NCI-H1694 treated with DMSO at 0.1 percent for 48 hours (cell line): ENCODE data around the gene DPY19L3.
A peak's percentile ranks its signal among the peaks of the same experiment; 100 is the strongest.
"Not testable (repeated sequence)": the region's sequence is repeated elsewhere in the genome, so short reads cannot be mapped to it uniquely, and the experiment has no call there.

ENCODE experiments used
- DNase-seq: peaks from one replicate; lab custom pipeline; 2025; lab: John Stamatoyannopoulos, UW

Gene DPY19L3

GRCh38 chr19:32405431-32406160, at the start of gene DPY19L3:
TSS of gene DPY19L3 (plus strand) at chr19:32405770. CDS start at chr19:32408254, 2,484 bp downstream.
- peak; percentile 80 for DNase-seq

GRCh38 chr19:32357720-32358119, 47.9 kb upstream of the DPY19L3 start:
- DNase-seq, result peak; percentile 18

GRCh38 chr19:32358321-32358720, 47.2 kb upstream of the DPY19L3 start:
- DNase-seq, result no peak

- no peak for DNase-seq
Observed at GRCh38 chr19:32359581-32359980, 46.0 kb upstream of the DPY19L3 start.

GRCh38 chr19:32361574-32362317, 43.8 kb upstream of the DPY19L3 start:
- no peak for DNase-seq

GRCh38 chr19:32362318-32362691, 43.3 kb upstream of the DPY19L3 start:
- DNase-seq, result no peak

- no peak for DNase-seq
Observed at GRCh38 chr19:32363175-32363574, 42.4 kb upstream of the DPY19L3 start.

GRCh38 chr19:32363632-32364031, 41.9 kb upstream of the DPY19L3 start:
- DNase-seq, result no peak

GRCh38 chr19:32364040-32364439, 41.5 kb upstream of the DPY19L3 start:
- DNase-seq, result no peak

- DNase-seq, result no peak
Observed at GRCh38 chr19:32367063-32367462, 38.5 kb upstream of the DPY19L3 start.

GRCh38 chr19:32367948-32368536, 37.5 kb upstream of the DPY19L3 start:
- DNase-seq, result no peak

- DNase-seq, result no peak
Observed at GRCh38 chr19:32368787-32369186, 36.8 kb upstream of the DPY19L3 start.

GRCh38 chr19:32372726-32373517, 32.6 kb upstream of the DPY19L3 start:
- no peak for DNase-seq

- no peak for DNase-seq
Observed at GRCh38 chr19:32373585-32374295, 31.8 kb upstream of the DPY19L3 start.

GRCh38 chr19:32374362-32374761, 31.2 kb upstream of the DPY19L3 start:
- not testable (repeated sequence) for DNase-seq

GRCh38 chr19:32377088-32377487, 28.5 kb upstream of the DPY19L3 start:
- not testable (repeated sequence) for DNase-seq

GRCh38 chr19:32380269-32380668, 25.3 kb upstream of the DPY19L3 start:
- DNase-seq, result no peak

GRCh38 chr19:32387701-32388392, 17.7 kb upstream of the DPY19L3 start:
- no peak for DNase-seq

- peak; percentile 50 for DNase-seq
Observed at GRCh38 chr19:32388393-32388855, 17.1 kb upstream of the DPY19L3 start.

- no peak for DNase-seq
Observed at GRCh38 chr19:32392901-32393300, 12.7 kb upstream of the DPY19L3 start.
